ENCODE measurements around the gene ZNF512B.

DNA sequence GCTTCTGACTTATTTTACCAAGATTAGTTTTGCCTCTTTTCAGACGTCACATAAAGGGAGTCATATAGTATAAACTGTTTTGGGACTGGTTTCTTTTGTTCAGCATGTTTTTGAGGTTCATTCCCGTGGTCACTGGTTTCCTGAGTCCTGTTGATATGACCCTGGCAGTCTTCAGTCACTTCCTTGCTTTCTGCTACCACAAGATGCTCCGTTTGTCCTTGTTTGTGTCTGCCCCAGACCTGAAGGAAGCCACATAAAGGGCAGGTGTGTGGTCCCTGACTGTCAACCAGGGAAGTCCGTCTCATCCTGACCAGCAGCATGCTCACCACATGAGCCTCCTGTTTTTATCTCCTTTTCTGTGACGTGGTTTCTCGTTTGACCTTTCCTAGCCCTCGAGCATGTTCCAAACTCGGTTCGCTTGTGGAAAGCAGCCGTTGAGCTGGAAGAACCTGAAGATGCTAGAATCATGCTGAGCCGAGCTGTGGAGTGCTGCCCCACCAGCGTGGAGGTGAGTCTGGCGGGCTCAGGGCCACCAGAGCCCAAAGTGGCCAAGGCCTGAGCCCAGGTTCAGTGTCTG is 40.2 kb upstream of the ZNF512B start:
- TF ChIP-seq, protein P1, sequence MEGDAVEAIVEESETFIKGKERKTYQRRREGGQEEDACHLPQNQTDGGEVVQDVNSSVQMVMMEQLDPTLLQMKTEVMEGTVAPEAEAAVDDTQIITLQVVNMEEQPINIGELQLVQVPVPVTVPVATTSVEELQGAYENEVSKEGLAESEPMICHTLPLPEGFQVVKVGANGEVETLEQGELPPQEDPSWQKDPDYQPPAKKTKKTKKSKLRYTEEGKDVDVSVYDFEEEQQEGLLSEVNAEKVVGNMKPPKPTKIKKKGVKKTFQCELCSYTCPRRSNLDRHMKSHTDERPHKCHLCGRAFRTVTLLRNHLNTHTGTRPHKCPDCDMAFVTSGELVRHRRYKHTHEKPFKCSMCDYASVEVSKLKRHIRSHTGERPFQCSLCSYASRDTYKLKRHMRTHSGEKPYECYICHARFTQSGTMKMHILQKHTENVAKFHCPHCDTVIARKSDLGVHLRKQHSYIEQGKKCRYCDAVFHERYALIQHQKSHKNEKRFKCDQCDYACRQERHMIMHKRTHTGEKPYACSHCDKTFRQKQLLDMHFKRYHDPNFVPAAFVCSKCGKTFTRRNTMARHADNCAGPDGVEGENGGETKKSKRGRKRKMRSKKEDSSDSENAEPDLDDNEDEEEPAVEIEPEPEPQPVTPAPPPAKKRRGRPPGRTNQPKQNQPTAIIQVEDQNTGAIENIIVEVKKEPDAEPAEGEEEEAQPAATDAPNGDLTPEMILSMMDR (IDR thresholded peaks at IDR 0.05) = no peak
- no peak for TF ChIP-seq POLR2A (IDR thresholded peaks at IDR 0.05)
